ENCODE measurements around the gene BTF3. TPM values are rescaled to one million over a fixed set of nuclear protein-coding genes. Genes with fewer than 3 reads are reported as not detected.
"Not testable (repeated sequence)": the region's sequence is repeated elsewhere in the genome, so short reads cannot be mapped to it uniquely, and the experiment has no call there.

BTF3 gene
- total RNA-seq, 1 experiment from 2014 or later, result 647 TPM

DNA sequence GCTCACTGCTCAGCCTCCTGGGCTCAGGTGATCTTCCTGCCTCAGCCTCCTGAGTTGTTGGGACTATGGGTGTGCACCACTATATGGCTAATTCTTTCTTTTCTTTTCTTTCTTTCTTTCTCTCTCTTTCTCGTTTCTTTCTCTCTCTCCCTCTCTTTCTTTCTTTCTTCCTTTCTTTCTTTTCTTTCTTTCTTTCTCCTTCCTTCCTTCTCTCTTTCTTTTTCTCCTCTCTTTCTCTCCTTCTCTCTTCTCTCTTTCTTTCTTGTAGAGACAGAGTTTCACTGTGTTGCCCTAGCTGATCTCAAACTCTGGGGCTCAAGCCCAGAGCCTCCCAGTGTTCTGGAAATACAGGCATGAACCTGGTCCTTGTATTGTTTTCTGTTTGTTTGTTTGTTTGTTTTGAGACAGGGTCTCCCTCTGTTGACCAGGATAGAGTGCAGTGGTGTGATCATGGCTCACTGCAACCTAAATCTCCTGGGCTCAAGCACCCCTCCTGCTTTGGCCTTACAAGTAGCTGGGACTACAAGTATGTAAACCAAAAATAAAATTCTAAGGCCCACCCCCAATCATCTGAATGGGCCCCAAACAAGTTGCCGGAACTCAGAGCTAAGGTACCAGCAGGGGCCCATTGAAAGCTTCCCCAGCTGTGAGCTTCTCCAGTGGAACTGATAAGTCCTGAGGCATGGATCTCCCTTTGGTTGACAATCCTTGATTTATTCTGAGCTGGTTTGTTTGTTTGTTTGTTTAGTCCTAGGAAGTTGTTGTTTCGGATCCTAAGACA, 11.9 kb upstream of the BTF3 start:
- no peak for ATAC-seq
- BruUV-seq (replicated peaks), result no TSS peak
- Histone ChIP-seq H3K4me1 (ENCODE audit: control insufficient read depth, insufficient read depth, low read length) (no peaks in the 10 kb centered on the region), H3K27me3 (ENCODE audit: control insufficient read depth, insufficient read depth, low read length) (no peaks in the 10 kb centered on the region), H3K27ac (ENCODE audit: low read length) (no peak overlapping the region), H3K36me3 (ENCODE audit: control insufficient read depth, insufficient read depth, low read length) (no peaks in the 10 kb centered on the region), H3K9me3 (ENCODE audit: control insufficient read depth, insufficient read depth, low read depth, low read length) (no peaks in the 10 kb centered on the region), H3K4me3 (ENCODE audit: low read depth in 2 of 2, low read length in 2 of 2) (no peak overlapping the region)
- in situ Hi-C loops (cut with HindIII; ENCODE audit: low pct_unique_long_range_greater_than_20kb, low sequenced_read_pairs), result no loop called here
- no peak for DNase-seq (ENCODE audit: low read depth, low spot score)
- ChIA-PET CTCF (no interaction called here), POLR2A (no interaction called here)
- no peak for TF ChIP-seq SIN3A (IDR thresholded peaks at IDR 0.05; ENCODE audit: borderline replicate concordance, insufficient read depth, low read depth, low read length)
- intact Hi-C loops (cut with micrococcal nuclease; ENCODE audit: unreplicated experiment), result no loop called here

DNA sequence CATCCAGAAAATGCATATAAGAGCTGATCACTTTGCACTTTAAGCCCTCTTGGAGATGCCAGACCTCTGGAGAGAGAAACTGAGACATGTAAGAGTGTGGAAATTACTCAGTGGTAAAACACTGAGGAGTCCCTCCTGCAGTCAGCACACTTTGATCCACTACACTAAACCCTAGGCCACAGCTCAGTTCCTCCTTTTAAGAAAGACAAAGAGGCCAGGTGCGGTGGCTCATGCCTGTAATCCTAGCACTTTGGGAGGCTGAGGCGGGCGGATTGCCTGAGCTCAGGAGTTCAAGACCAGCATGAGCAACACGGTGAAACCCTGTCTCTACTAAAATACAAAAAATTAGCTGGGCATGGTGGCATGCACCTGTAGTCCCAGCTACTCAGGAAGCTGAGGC, 11.0 kb upstream of the BTF3 start:
- H3K27me3 ChIP-seq (ENCODE audit: control insufficient read depth, insufficient read depth, low read length); in situ Hi-C loops (cut with HindIII; ENCODE audit: low pct_unique_long_range_greater_than_20kb, low sequenced_read_pairs); CTCF ChIA-PET; H3K4me1 ChIP-seq (ENCODE audit: control insufficient read depth, insufficient read depth, low read length); ATAC-seq; H3K27ac ChIP-seq (ENCODE audit: low read length); H3K9me3 ChIP-seq (ENCODE audit: control insufficient read depth, insufficient read depth, low read depth, low read length); intact Hi-C loops (cut with micrococcal nuclease; ENCODE audit: unreplicated experiment); BruUV-seq (replicated peaks); H3K36me3 ChIP-seq (ENCODE audit: control insufficient read depth, insufficient read depth, low read length); H3K4me3 ChIP-seq (ENCODE audit: low read depth in 2 of 2, low read length in 2 of 2); DNase-seq (ENCODE audit: low read depth, low spot score): not testable (repeated sequence)
- POLR2A ChIA-PET, result interaction anchor here (0.6 kb wide), 1 partner anchor 1138 kb away, joined by 3 read pairs; no protein-coding TSS in a partner anchor

GRCh38 chr5:73487815-73488214, 10.4 kb upstream of the BTF3 start:
- DNase-seq (ENCODE audit: low read depth, low spot score), result no peak
- intact Hi-C loops (cut with micrococcal nuclease; ENCODE audit: unreplicated experiment) (no loop called here), in situ Hi-C loops (cut with HindIII; ENCODE audit: low pct_unique_long_range_greater_than_20kb, low sequenced_read_pairs) (no loop called here)
- H3K27me3 ChIP-seq (ENCODE audit: control insufficient read depth, insufficient read depth, low read length), result no peaks in the 10 kb centered on the region
- no peak overlapping the region for H3K4me3 ChIP-seq (ENCODE audit: low read depth in 2 of 2, low read length in 2 of 2)
- POLR2A ChIA-PET, result no interaction called here
- no peaks in the 10 kb centered on the region for H3K36me3 ChIP-seq (ENCODE audit: control insufficient read depth, insufficient read depth, low read length)
- CTCF ChIA-PET, result no interaction called here
- TF ChIP-seq CTCF (IDR thresholded peaks at IDR 0.05) (no peak), TCF7L2 (IDR thresholded peaks at IDR 0.05; ENCODE audit: low read depth, low read length) (no peak), SIN3A (IDR thresholded peaks at IDR 0.05; ENCODE audit: borderline replicate concordance, insufficient read depth, low read depth, low read length) (no peak), POLR2AphosphoS5 (IDR thresholded peaks at IDR 0.05; ENCODE audit: low read depth, low read length) (no peak), REST (IDR thresholded peaks at IDR 0.05; ENCODE audit: insufficient read depth in 1 of 2, low read depth in 2 of 2, low read length in 1 of 2) (no peak)
- H3K27ac ChIP-seq (ENCODE audit: low read length), result no peak overlapping the region
- no TSS peak for BruUV-seq (replicated peaks)
- ATAC-seq, result no peak
- no peaks in the 10 kb centered on the region for H3K4me1 ChIP-seq (ENCODE audit: control insufficient read depth, insufficient read depth, low read length)
- no peaks in the 10 kb centered on the region for H3K9me3 ChIP-seq (ENCODE audit: control insufficient read depth, insufficient read depth, low read depth, low read length)

Data from Panc1 (cell line).